Hepatocyte (in vitro differentiated cells): ENCODE data around the gene ARHGAP45. TPM values are rescaled to one million over a fixed set of nuclear protein-coding genes. Genes with fewer than 3 reads are reported as not detected.
A peak's percentile ranks its signal among the peaks of the same experiment; 100 is the strongest.

Source experiments
- DNase-seq: peaks from one replicate; pipeline ENCODE4 v3.0.0-alpha.2; 2016; ENCODE audit warnings: low spot score
- H2AFZ ChIP-seq: fragments of 200-600 bp; sonication (generic); 2 replicates; pipeline ENCODE4 v1.6.0; 2016; ENCODE audit warnings: antibody characterized with exemption, mild to moderate bottlenecking
- H3K27ac ChIP-seq: fragments of 200-600 bp; sonication (generic); 2 replicates; pipeline ENCODE4 v1.5.1; 2016; ENCODE audit warnings: mild to moderate bottlenecking
- H3K27me3 ChIP-seq: fragments of 200-600 bp; sonication (generic); 2 replicates; pipeline ENCODE4 v1.6.1; 2016
- H3K36me3 ChIP-seq: fragments of 200-600 bp; sonication (generic); replicated peaks from 2 replicates; pipeline ENCODE4 v1.5.1; 2016; ENCODE audit warnings: low read depth; ENCODE audit not compliant: insufficient read depth
- H3K4me1 ChIP-seq: fragments of 200-600 bp; sonication (generic); 2 replicates; pipeline ENCODE4 v1.5.1; 2016; ENCODE audit warnings: mild to moderate bottlenecking, moderate library complexity; ENCODE audit not compliant: insufficient read depth
- H3K4me2 ChIP-seq: fragments of 200-600 bp; sonication (generic); 2 replicates; pipeline ENCODE4 v1.6.0; 2016
- H3K4me3 ChIP-seq: fragments of 200-600 bp; sonication (generic); 2 replicates; pipeline ENCODE4 v1.5.1; 2016; ENCODE audit warnings: mild to moderate bottlenecking
- H3K79me2 ChIP-seq: fragments of 200-600 bp; sonication (generic); 2 replicates; pipeline ENCODE4 v1.6.0; 2017; ENCODE audit warnings: mild to moderate bottlenecking
- H3K9me2 ChIP-seq: fragments of 200-600 bp; sonication (generic); replicated peaks from 2 replicates; pipeline ENCODE4 v1.6.0; 2017; ENCODE audit warnings: mild to moderate bottlenecking; ENCODE audit not compliant: insufficient read depth
- H3K9me3 ChIP-seq: fragments of 200-600 bp; sonication (generic); 2 replicates; pipeline ENCODE4 v1.5.1; 2016; ENCODE audit warnings: low read depth, mild to moderate bottlenecking
- H4K20me1 ChIP-seq: fragments of 200-600 bp; sonication (generic); 2 replicates; pipeline ENCODE4 v1.6.0; 2016; ENCODE audit warnings: mild to moderate bottlenecking; ENCODE audit not compliant: insufficient read depth, poor library complexity, severe bottlenecking
- EZH2 ChIP-seq: fragments of 200-600 bp; sonication (generic); IDR thresholded peaks from 2 replicates; pipeline ENCODE4 v1.6.1; 2016; ENCODE audit warnings: antibody characterized with exemption, mild to moderate bottlenecking, borderline replicate concordance
- EZH2phosphoT487 ChIP-seq: fragments of 200-600 bp; sonication (generic); IDR thresholded peaks from one replicate; pipeline ENCODE4 v1.6.1; 2018; ENCODE audit warnings: antibody characterized with exemption, mild to moderate bottlenecking, low read depth, moderate library complexity; ENCODE audit not compliant: unreplicated experiment, severe bottlenecking
- WGBS: methylation state at CpG from one replicate; pipeline ENCODE4 v1.1.6; 2016; ENCODE audit warnings: low lambda C conversion rate; ENCODE audit errors: missing lambda C conversion rate; 5-methylcytosine and 5-hydroxymethylcytosine counted together
- polyA plus RNA-seq: library from polyadenylated mRNA; unstranded; fragments of >200 nt; fragmentation: Nextera tagmentation; extraction: Ambion mirVana; gene quantifications from 2 replicates; pipeline ENCODE4 v1.2.1, GENCODE V29; 2016
- total RNA-seq: library from RNA; depleted of rRNA; stranded (reverse); fragments of >200 nt; gene quantifications from 2 replicates; pipeline ENCODE4 v1.2.3, GENCODE V29; 2014
- TF ChIP-seq, protein P1 (sequence below): fragments of 200-600 bp; sonication (generic); IDR thresholded peaks from 2 replicates; pipeline ENCODE4 v1.5.1; 2016; ENCODE audit warnings: antibody characterized with exemption, mild to moderate bottlenecking; ENCODE audit not compliant: poor library complexity

The ARHGAP45 gene
- total and polyA plus RNA-seq, 2 experiments from 2014 or later: 12.9 to 18.3 TPM

DNA sequence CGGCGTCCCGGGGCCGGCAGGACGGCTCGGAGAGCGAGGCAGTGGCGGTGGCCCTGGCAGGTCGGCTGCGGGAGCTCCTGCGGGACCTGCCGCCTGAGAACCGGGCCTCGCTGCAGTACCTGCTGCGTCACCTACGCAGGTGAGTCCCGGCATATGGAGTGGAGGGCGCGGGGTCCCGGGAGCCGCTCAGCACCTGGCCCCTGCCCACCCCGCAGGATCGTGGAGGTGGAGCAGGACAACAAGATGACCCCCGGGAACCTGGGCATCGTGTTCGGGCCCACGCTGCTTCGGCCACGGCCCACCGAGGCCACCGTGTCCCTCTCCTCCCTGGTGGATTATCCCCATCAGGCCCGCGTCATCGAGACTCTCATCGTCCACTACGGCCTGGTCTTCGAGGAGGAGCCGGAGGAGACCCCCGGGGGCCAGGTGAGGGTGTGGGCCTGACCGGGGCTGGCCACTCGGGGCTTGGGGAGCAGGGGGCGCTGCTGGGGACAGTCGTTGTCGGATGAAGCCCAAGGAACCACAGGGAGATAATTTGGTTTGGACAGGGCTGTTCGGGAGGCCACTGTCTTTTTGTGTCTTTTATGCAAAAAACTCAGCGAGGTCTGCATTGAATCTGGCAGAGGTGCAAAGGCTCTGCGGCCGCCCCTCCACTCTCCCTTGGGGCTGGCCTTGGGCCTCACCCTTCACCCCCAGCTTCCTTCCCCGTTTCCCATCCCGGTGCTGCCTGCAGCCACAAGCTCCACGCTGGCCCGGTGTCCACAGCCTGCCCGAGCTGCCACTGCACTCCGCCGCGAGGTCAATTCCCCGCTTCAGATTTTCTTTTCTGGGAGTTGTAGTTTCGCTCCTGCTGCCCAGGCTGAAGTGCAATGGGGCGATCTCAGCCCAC, 16.2 kb downstream of the ARHGAP45 start:
- H3K4me2 ChIP-seq: peak overlapping the region; percentile 82
- H3K4me3 ChIP-seq: no peak overlapping the region
- H2AFZ ChIP-seq: no peak overlapping the region
- no peaks in the 10 kb centered on the region for H3K79me2 ChIP-seq
- H3K9me2 ChIP-seq: no peaks in the 10 kb centered on the region
- DNase-seq: no peak
- H4K20me1 ChIP-seq: no peaks in the 10 kb centered on the region
- no peaks in the 10 kb centered on the region for H3K27me3 ChIP-seq
- WGBS: 74% methylated on average over 51 of the region's 59 CpGs
- H3K9me3 ChIP-seq: no peaks in the 10 kb centered on the region
- TF ChIP-seq, protein P1, sequence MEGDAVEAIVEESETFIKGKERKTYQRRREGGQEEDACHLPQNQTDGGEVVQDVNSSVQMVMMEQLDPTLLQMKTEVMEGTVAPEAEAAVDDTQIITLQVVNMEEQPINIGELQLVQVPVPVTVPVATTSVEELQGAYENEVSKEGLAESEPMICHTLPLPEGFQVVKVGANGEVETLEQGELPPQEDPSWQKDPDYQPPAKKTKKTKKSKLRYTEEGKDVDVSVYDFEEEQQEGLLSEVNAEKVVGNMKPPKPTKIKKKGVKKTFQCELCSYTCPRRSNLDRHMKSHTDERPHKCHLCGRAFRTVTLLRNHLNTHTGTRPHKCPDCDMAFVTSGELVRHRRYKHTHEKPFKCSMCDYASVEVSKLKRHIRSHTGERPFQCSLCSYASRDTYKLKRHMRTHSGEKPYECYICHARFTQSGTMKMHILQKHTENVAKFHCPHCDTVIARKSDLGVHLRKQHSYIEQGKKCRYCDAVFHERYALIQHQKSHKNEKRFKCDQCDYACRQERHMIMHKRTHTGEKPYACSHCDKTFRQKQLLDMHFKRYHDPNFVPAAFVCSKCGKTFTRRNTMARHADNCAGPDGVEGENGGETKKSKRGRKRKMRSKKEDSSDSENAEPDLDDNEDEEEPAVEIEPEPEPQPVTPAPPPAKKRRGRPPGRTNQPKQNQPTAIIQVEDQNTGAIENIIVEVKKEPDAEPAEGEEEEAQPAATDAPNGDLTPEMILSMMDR: no peak
- TF ChIP-seq EZH2: no peak
- TF ChIP-seq EZH2phosphoT487: no peak
- H3K36me3 ChIP-seq: no peaks in the 10 kb centered on the region
- H3K27ac ChIP-seq: peak overlapping the region; percentile 43
- peaks cover 4% of the 10 kb centered on the region for H3K4me1 ChIP-seq

DNA sequence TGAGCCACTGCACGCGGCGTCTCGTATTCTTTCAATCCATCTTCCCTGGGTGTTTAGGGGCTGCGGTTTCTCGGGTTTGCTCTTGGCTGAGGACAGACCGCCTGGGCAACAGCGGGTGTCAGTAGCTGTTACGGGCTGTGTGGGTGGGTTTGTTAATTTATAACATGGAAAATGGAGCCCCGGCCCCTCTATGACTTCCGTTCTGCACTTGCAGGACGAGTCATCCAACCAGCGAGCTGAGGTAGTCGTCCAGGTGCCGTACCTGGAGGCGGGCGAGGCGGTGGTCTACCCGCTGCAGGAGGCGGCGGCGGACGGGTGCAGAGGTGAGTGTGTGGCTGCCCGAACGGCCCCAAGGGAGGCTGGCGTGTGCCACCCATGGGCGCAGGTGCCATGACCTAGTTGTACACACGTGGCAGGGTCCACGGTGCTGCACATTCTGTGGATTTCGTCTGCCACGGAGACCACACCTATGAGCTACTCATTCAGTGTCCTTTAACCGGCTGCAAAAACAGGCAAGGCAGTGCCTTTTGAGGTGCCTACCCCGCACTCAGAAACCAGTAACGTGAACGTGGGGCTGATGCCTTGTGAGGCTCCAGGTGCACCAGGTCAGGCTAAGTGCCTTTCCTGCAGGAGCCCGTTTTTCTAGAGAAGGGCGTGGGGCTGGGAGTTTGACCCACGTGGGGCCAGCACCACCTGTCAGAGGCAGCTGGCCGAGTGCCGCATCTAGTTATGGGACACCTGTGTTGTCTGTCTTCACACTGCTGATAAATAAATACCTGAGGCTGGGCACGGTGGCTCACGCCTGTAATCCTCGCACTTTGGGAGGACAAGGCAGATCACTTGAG, 17.3 kb downstream of the ARHGAP45 start:
- Histone ChIP-seq H3K4me3 (no peak overlapping the region), H3K36me3 (no peaks in the 10 kb centered on the region), H3K27me3 (no peaks in the 10 kb centered on the region), H3K9me2 (no peaks in the 10 kb centered on the region), H3K4me1 (peaks cover 4% of the 10 kb centered on the region), H4K20me1 (no peaks in the 10 kb centered on the region), H3K79me2 (no peaks in the 10 kb centered on the region), H3K27ac (no peak overlapping the region), H3K4me2 (no peak overlapping the region), H2AFZ (no peak overlapping the region), H3K9me3 (no peaks in the 10 kb centered on the region)
- WGBS: 93% methylated on average over 42 of the region's 43 CpGs
- TF ChIP-seq, protein P1: no peak
- DNase-seq: no peak

DNA sequence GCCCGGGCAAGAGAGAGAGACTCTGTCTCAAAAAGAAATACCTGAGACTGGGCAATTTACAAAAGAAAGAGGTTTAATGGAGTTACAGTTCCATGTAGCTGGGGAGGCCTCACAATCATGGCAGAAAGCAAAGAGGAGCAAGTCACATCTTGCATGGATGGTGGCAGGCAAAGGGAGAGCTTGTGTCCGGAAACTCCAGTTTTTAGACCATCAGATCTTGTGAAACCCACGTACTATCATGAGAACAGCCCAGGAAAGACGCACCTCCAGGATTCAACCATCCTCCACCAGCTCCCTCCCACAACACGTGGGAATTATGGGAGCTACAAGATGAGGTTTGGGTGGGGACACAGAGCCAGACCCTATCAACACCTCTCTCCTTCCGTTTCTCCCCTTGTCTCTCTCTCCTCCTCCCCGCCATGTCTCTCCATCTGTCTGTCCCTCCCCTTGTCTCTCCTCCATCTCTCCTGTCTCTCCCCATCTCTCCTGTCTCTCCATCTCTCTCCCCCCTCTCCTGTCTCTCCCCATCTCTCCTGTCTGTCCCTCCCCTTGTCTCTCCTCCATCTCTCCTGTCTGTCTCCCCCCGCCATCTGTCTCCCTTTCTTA, 18.2 kb downstream of the ARHGAP45 start:
- no peak for DNase-seq
- H3K4me3 ChIP-seq: no peak overlapping the region
- H3K4me1 ChIP-seq: peaks cover 4% of the 10 kb centered on the region
- no peak overlapping the region for H2AFZ ChIP-seq
- no peaks in the 10 kb centered on the region for H3K79me2 ChIP-seq
- H4K20me1 ChIP-seq: no peaks in the 10 kb centered on the region
- no peaks in the 10 kb centered on the region for H3K27me3 ChIP-seq
- no peak overlapping the region for H3K4me2 ChIP-seq
- no peaks in the 10 kb centered on the region for H3K9me3 ChIP-seq
- no peak for TF ChIP-seq EZH2phosphoT487
- no peak for TF ChIP-seq EZH2
- TF ChIP-seq, protein P1: no peak
- no peak overlapping the region for H3K27ac ChIP-seq
- H3K36me3 ChIP-seq: no peaks in the 10 kb centered on the region
- WGBS: 86% methylated on average over 8 of the region's 8 CpGs
- H3K9me2 ChIP-seq: no peaks in the 10 kb centered on the region
